Measurements from ENCODE around the gene PREX1. TPM values are rescaled to one million over a fixed set of nuclear protein-coding genes. Genes with fewer than 3 reads are reported as not detected.

Gene PREX1
- total RNA-seq, 1 donor from 2014 or later: 20.4 TPM

DNA sequence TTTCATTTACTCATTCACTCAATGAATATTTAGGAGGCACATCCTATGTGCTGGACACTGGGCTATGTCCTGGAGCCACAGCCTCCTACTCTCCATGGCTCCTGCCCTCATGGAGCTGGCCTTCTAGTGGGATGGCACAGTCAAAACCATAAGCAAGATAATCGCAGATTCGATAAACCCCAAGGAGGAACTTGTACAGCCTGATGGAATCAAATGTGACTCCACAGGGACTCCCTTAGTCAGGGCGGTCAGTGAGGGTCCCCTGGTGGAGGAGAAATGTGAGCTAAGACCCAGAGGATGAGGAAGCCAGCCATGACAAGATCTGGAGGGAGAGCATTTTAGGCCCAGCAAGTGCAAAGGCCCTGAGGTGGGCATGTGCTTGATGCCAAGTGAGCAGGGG, 211.9 kb downstream of the PREX1 start:
- Histone ChIP-seq H3K27me3 (ENCODE audit: control insufficient read depth in 3 of 3, insufficient read depth in 3 of 3, low read length in 3 of 3) (peaks cover 0 to 3% (median 0%) of the 10 kb centered on the region in 3 donors), H3K9ac (ENCODE audit: low read depth in 1 of 3, low read length in 3 of 3) (no peak overlapping the region), H3K27ac (ENCODE audit: low read depth, low read length) (no peak overlapping the region), H3K4me3 (ENCODE audit: low read length in 3 of 3) (no peak overlapping the region), H3K9me3 (ENCODE audit: control insufficient read depth in 3 of 3, low read length in 3 of 3) (no peaks in the 10 kb centered on the region), H3K36me3 (ENCODE audit: control insufficient read depth in 3 of 3, insufficient read depth in 3 of 3, low read length in 3 of 3) (no peaks in the 10 kb centered on the region), H3K4me1 (ENCODE audit: control insufficient read depth in 3 of 3, insufficient read depth in 3 of 3, low read length in 3 of 3) (peaks cover 7 to 12% (median 11%) of the 10 kb centered on the region in 3 donors)

GRCh38 chr20:48614593-48615274, 213.1 kb downstream of the PREX1 start:
- Histone ChIP-seq H3K27me3 (ENCODE audit: control insufficient read depth in 3 of 3, insufficient read depth in 3 of 3, low read length in 3 of 3) (peaks cover 0 to 3% (median 0%) of the 10 kb centered on the region in 3 donors), H3K9ac (ENCODE audit: low read depth in 1 of 3, low read length in 3 of 3) (no peak overlapping the region), H3K4me3 (ENCODE audit: low read length in 3 of 3) (no peak overlapping the region), H3K36me3 (ENCODE audit: control insufficient read depth in 3 of 3, insufficient read depth in 3 of 3, low read length in 3 of 3) (no peaks in the 10 kb centered on the region), H3K9me3 (ENCODE audit: control insufficient read depth in 3 of 3, low read length in 3 of 3) (no peaks in the 10 kb centered on the region), H3K27ac (ENCODE audit: low read depth, low read length) (no peak overlapping the region), H3K4me1 (ENCODE audit: control insufficient read depth in 3 of 3, insufficient read depth in 3 of 3, low read length in 3 of 3) (peaks cover 0 to under 1% (median under 1%) of the 10 kb centered on the region in 3 donors)

DNA sequence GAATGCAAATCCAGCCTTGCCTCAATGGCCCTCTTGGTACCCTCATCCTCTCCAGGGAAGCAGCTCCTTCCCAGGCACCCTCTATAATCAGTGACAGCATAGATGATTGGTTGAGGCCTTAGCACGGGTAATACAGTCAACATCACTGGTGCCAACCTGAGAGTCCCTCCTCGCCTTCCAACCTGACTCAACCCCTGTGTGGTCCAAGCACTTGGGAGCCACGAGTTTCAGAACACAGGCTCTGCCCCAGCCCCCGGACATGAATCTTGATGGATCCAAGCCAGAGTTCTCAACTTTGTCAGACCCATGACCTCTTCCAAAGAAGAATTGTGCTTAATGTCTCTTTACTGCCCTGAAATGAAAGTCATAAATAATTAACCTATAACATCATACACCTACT, 213.9 kb downstream of the PREX1 start:
- Histone ChIP-seq H3K27me3 (ENCODE audit: control insufficient read depth in 3 of 3, insufficient read depth in 3 of 3, low read length in 3 of 3) (peaks cover 0 to 4% (median 3%) of the 10 kb centered on the region in 3 donors), H3K9me3 (ENCODE audit: control insufficient read depth in 3 of 3, low read length in 3 of 3) (no peaks in the 10 kb centered on the region), H3K27ac (ENCODE audit: low read depth, low read length) (no peak overlapping the region), H3K4me3 (ENCODE audit: low read length in 3 of 3) (no peak overlapping the region), H3K36me3 (ENCODE audit: control insufficient read depth in 3 of 3, insufficient read depth in 3 of 3, low read length in 3 of 3) (no peaks in the 10 kb centered on the region), H3K4me1 (ENCODE audit: control insufficient read depth in 3 of 3, insufficient read depth in 3 of 3, low read length in 3 of 3) (no peaks in the 10 kb centered on the region), H3K9ac (ENCODE audit: low read depth in 1 of 3, low read length in 3 of 3) (no peak overlapping the region)

DNA sequence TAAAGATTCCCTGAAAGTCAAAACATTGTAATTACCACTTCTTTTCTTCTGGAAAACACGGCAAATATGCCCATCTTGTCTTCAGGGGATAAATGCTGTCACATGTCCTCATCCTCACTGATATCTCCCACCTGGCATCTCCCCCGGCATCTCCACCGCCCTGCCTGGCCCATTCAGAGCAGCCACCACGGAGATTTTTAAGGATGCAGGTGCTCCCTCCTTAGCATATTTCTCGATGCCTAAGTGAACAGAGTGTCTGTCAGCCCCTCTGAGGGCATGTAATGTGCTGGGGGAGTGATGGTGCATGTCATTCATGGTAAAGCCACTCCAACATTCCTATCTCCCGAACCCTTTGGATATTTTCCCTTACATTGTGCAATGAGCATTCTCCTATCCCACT, 215.5 kb downstream of the PREX1 start:
- Histone ChIP-seq H3K9me3 (ENCODE audit: control insufficient read depth in 3 of 3, low read length in 3 of 3) (no peaks in the 10 kb centered on the region), H3K36me3 (ENCODE audit: control insufficient read depth in 3 of 3, insufficient read depth in 3 of 3, low read length in 3 of 3) (no peaks in the 10 kb centered on the region), H3K4me1 (ENCODE audit: control insufficient read depth in 3 of 3, insufficient read depth in 3 of 3, low read length in 3 of 3) (no peaks in the 10 kb centered on the region), H3K27me3 (ENCODE audit: control insufficient read depth in 3 of 3, insufficient read depth in 3 of 3, low read length in 3 of 3) (peaks cover 0 to 6% (median 3%) of the 10 kb centered on the region in 3 donors), H3K27ac (ENCODE audit: low read depth, low read length) (no peak overlapping the region), H3K9ac (ENCODE audit: low read depth in 1 of 3, low read length in 3 of 3) (no peak overlapping the region), H3K4me3 (ENCODE audit: low read length in 3 of 3) (no peak overlapping the region)

DNA sequence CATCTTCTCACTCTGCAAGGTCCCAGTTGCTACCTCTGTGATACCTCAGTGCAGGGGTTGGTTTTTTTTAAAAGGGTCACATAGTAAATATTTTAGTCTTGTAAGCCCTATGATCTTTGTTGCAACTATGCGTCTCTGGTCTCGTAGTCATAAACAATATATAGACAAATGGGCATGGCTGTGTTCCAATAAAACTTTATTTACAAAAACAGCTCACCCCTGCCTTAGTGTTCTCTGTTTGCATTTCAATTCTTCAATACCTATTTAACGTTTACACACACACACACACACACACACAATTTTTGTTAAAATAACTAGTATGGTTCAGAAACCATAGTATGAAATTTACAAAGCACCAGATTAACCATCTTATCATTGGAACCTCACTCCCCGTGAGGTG, 216.8 kb downstream of the PREX1 start:
- Histone ChIP-seq H3K4me3 (ENCODE audit: low read length in 3 of 3) (no peak overlapping the region), H3K4me1 (ENCODE audit: control insufficient read depth in 3 of 3, insufficient read depth in 3 of 3, low read length in 3 of 3) (no peaks in the 10 kb centered on the region), H3K9ac (ENCODE audit: low read depth in 1 of 3, low read length in 3 of 3) (no peak overlapping the region), H3K36me3 (ENCODE audit: control insufficient read depth in 3 of 3, insufficient read depth in 3 of 3, low read length in 3 of 3) (no peaks in the 10 kb centered on the region), H3K27ac (ENCODE audit: low read depth, low read length) (no peak overlapping the region), H3K27me3 (ENCODE audit: control insufficient read depth in 3 of 3, insufficient read depth in 3 of 3, low read length in 3 of 3) (peaks cover 3 to 12% (median 4%) of the 10 kb centered on the region in 3 donors), H3K9me3 (ENCODE audit: control insufficient read depth in 3 of 3, low read length in 3 of 3) (no peaks in the 10 kb centered on the region)

DNA sequence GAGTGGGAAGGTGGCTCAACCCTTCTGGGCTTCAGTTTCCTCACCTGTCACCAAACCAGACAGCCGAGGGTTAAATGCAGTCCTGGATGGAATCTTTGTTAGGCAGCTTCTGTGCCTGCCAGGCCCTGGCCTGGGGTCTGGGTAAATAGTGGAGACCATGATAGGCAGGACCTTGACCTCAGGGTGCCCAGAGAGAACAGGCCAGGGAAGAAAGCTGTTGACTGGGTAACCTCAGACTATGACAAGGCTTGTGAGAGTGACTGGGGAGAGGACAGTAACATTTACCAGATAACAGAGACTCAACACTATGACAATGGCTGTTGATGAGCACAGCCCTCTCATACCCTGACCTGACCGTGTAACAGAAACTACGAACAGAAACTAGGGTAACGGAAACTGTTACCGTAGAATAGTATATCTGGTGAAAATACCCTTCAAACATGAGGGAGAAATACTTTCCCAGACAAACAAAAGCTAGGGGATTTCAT, 218.3 kb downstream of the PREX1 start:
- H3K9me3 ChIP-seq (ENCODE audit: control insufficient read depth in 3 of 3, low read length in 3 of 3): no peaks in the 10 kb centered on the region
- no peaks in the 10 kb centered on the region for H3K36me3 ChIP-seq (ENCODE audit: control insufficient read depth in 3 of 3, insufficient read depth in 3 of 3, low read length in 3 of 3)
- no peaks in the 10 kb centered on the region for H3K4me1 ChIP-seq (ENCODE audit: control insufficient read depth in 3 of 3, insufficient read depth in 3 of 3, low read length in 3 of 3)
- H3K9ac ChIP-seq (ENCODE audit: low read depth in 1 of 3, low read length in 3 of 3): no peak overlapping the region
- no peak overlapping the region for H3K27ac ChIP-seq (ENCODE audit: low read depth, low read length)
- no peak overlapping the region for H3K4me3 ChIP-seq (ENCODE audit: low read length in 3 of 3)
- H3K27me3 ChIP-seq (ENCODE audit: control insufficient read depth in 3 of 3, insufficient read depth in 3 of 3, low read length in 3 of 3): peaks cover 3 to 21% (median 13%) of the 10 kb centered on the region in 3 donors

GRCh38 chr20:48608756-48609155, 219.0 kb downstream of the PREX1 start:
- no peak overlapping the region for H3K4me3 ChIP-seq (ENCODE audit: low read length in 3 of 3)
- H3K27me3 ChIP-seq (ENCODE audit: control insufficient read depth in 3 of 3, insufficient read depth in 3 of 3, low read length in 3 of 3): peaks cover 3 to 28% (median 20%) of the 10 kb centered on the region in 3 donors
- no peaks in the 10 kb centered on the region for H3K4me1 ChIP-seq (ENCODE audit: control insufficient read depth in 3 of 3, insufficient read depth in 3 of 3, low read length in 3 of 3)
- no peak overlapping the region for H3K27ac ChIP-seq (ENCODE audit: low read depth, low read length)
- no peak overlapping the region for H3K9ac ChIP-seq (ENCODE audit: low read depth in 1 of 3, low read length in 3 of 3)
- H3K9me3 ChIP-seq (ENCODE audit: control insufficient read depth in 3 of 3, low read length in 3 of 3): no peaks in the 10 kb centered on the region
- no peaks in the 10 kb centered on the region for H3K36me3 ChIP-seq (ENCODE audit: control insufficient read depth in 3 of 3, insufficient read depth in 3 of 3, low read length in 3 of 3)

DNA sequence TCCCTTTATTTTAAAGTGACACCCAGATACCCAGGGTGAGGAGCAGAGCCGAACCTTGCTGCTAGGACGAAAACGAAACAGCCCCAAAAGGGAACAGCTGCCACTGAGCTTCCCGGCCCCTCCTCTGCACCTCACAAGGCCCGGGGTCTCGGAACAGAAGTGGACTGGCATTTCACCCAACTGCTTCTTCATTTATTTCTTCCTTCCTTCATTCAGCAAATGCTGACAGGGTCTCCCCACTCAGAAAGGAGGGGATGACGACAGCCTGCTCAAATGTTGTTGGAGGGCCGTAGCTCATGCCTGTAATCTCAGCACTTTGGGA, 220.3 kb downstream of the PREX1 start:
- no peaks in the 10 kb centered on the region for H3K9me3 ChIP-seq (ENCODE audit: control insufficient read depth in 3 of 3, low read length in 3 of 3)
- H3K36me3 ChIP-seq (ENCODE audit: control insufficient read depth in 3 of 3, insufficient read depth in 3 of 3, low read length in 3 of 3): no peaks in the 10 kb centered on the region
- H3K27ac ChIP-seq (ENCODE audit: low read depth, low read length): no peak overlapping the region
- no peaks in the 10 kb centered on the region for H3K4me1 ChIP-seq (ENCODE audit: control insufficient read depth in 3 of 3, insufficient read depth in 3 of 3, low read length in 3 of 3)
- H3K4me3 ChIP-seq (ENCODE audit: low read length in 3 of 3): no peak overlapping the region
- H3K27me3 ChIP-seq (ENCODE audit: control insufficient read depth in 3 of 3, insufficient read depth in 3 of 3, low read length in 3 of 3): peaks cover 3 to 28% (median 21%) of the 10 kb centered on the region in 3 donors
- no peak overlapping the region for H3K9ac ChIP-seq (ENCODE audit: low read depth in 1 of 3, low read length in 3 of 3)

GRCh38 chr20:48606841-48607543, 220.8 kb downstream of the PREX1 start:
- Histone ChIP-seq H3K4me3 (ENCODE audit: low read length in 3 of 3) (no peak overlapping the region), H3K4me1 (ENCODE audit: control insufficient read depth in 3 of 3, insufficient read depth in 3 of 3, low read length in 3 of 3) (no peaks in the 10 kb centered on the region), H3K9ac (ENCODE audit: low read depth in 1 of 3, low read length in 3 of 3) (no peak overlapping the region), H3K27ac (ENCODE audit: low read depth, low read length) (no peak overlapping the region), H3K27me3 (ENCODE audit: control insufficient read depth in 3 of 3, insufficient read depth in 3 of 3, low read length in 3 of 3) (peaks cover 0 to 28% (median 21%) of the 10 kb centered on the region in 3 donors), H3K36me3 (ENCODE audit: control insufficient read depth in 3 of 3, insufficient read depth in 3 of 3, low read length in 3 of 3) (no peaks in the 10 kb centered on the region), H3K9me3 (ENCODE audit: control insufficient read depth in 3 of 3, low read length in 3 of 3) (no peaks in the 10 kb centered on the region)

DNA sequence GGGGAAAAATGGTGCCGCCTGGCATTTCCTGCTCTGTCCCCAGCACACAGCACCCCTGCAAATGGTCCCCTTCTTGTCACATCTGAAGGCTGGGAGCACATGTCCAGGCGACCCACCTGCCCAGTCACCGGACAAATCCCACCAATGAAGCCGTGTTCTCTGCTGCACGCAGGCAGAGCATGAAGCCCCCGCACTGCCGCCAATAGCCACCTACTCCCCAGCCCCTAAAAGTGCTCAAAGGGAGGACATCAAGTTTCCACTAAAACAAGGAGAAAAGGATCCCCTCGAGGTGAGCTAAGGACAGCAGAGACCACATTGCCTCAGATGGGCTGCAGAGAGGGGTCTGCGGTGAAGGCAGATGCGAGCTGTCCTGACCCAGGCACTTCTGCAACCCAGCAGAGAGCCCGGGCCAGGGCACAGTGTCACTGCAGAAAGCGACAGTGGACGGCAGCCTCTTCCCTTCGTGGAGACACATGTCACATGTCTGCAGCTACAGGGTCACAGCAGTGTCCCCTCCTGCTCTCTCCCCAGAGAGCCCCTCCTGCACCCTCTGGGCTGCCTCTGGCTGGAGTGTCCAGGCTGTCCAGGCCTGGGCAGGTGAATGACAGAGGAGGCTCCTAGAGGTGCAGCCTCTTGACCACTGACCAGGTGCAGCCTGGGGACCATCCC, 221.5 kb downstream of the PREX1 start:
- no peak overlapping the region for H3K4me3 ChIP-seq (ENCODE audit: low read length in 3 of 3)
- no peak overlapping the region for H3K9ac ChIP-seq (ENCODE audit: low read depth in 1 of 3, low read length in 3 of 3)
- no peak overlapping the region for H3K27ac ChIP-seq (ENCODE audit: low read depth, low read length)
- no peaks in the 10 kb centered on the region for H3K4me1 ChIP-seq (ENCODE audit: control insufficient read depth in 3 of 3, insufficient read depth in 3 of 3, low read length in 3 of 3)
- no peaks in the 10 kb centered on the region for H3K9me3 ChIP-seq (ENCODE audit: control insufficient read depth in 3 of 3, low read length in 3 of 3)
- H3K36me3 ChIP-seq (ENCODE audit: control insufficient read depth in 3 of 3, insufficient read depth in 3 of 3, low read length in 3 of 3): no peaks in the 10 kb centered on the region
- peaks cover 0 to 28% (median 23%) of the 10 kb centered on the region in 3 donors for H3K27me3 ChIP-seq (ENCODE audit: control insufficient read depth in 3 of 3, insufficient read depth in 3 of 3, low read length in 3 of 3)

Measured in skeletal muscle tissue (tissue), 4 donors.